ENCODE data around the gene ARHGAP11A.

The ARHGAP11A gene

GRCh38 chr15:32675466-32675865 lies 60.2 kb downstream of the ARHGAP11A start:
- no peak for DNase-seq (ENCODE audit: low spot score)
- no peak for TF ChIP-seq CTCF (IDR thresholded peaks at IDR 0.05; ENCODE audit: extremely low read depth, missing control alignments)

GRCh38 chr15:32676169-32676568 lies 60.9 kb downstream of the ARHGAP11A start:
- no peak for DNase-seq (ENCODE audit: low spot score)
- no peak for TF ChIP-seq CTCF (IDR thresholded peaks at IDR 0.05; ENCODE audit: extremely low read depth, missing control alignments)

- TF ChIP-seq CTCF (IDR thresholded peaks at IDR 0.05; ENCODE audit: extremely low read depth, missing control alignments), result no peak
- no peak for DNase-seq (ENCODE audit: low spot score)
Observed at GRCh38 chr15:32677238-32677750, 62.0 kb downstream of the ARHGAP11A start.

- DNase-seq (ENCODE audit: low spot score), result no peak
- no peak for TF ChIP-seq CTCF (IDR thresholded peaks at IDR 0.05; ENCODE audit: extremely low read depth, missing control alignments)
Observed at GRCh38 chr15:32679298-32679690, 64.0 kb downstream of the ARHGAP11A start.

- TF ChIP-seq CTCF (IDR thresholded peaks at IDR 0.05; ENCODE audit: extremely low read depth, missing control alignments), result no peak
Observed at GRCh38 chr15:32682569-32682968, 67.3 kb downstream of the ARHGAP11A start.

GRCh38 chr15:32682977-32683630 lies 67.8 kb downstream of the ARHGAP11A start:
- no peak for DNase-seq (ENCODE audit: low spot score)
- TF ChIP-seq CTCF (IDR thresholded peaks at IDR 0.05; ENCODE audit: extremely low read depth, missing control alignments), result no peak

More at GRCh38 chr15:32682569-32682968, 67.3 kb downstream of the ARHGAP11A start:
- no peak for DNase-seq (ENCODE audit: low spot score)

GRCh38 chr15:32683906-32684584 lies 68.7 kb downstream of the ARHGAP11A start:
- TF ChIP-seq CTCF (IDR thresholded peaks at IDR 0.05; ENCODE audit: extremely low read depth, missing control alignments), result no peak
- DNase-seq (ENCODE audit: low spot score), result no peak

Data from GM20000 (cell line).